HG02623 (cell line): ENCODE measurements around the gene SOX18.

Source experiments
- ATAC-seq: cut with Tn5 transposase; IDR thresholded peaks from one replicate; pipeline ENCODE4 v1.9.1; 2021; ENCODE audit warnings: moderate library complexity; ENCODE audit not compliant: unreplicated experiment

SOX18 gene

GRCh38 chr20:64080813-64081623 is 31.6 kb upstream of the SOX18 start:
- no peak for ATAC-seq

DNA sequence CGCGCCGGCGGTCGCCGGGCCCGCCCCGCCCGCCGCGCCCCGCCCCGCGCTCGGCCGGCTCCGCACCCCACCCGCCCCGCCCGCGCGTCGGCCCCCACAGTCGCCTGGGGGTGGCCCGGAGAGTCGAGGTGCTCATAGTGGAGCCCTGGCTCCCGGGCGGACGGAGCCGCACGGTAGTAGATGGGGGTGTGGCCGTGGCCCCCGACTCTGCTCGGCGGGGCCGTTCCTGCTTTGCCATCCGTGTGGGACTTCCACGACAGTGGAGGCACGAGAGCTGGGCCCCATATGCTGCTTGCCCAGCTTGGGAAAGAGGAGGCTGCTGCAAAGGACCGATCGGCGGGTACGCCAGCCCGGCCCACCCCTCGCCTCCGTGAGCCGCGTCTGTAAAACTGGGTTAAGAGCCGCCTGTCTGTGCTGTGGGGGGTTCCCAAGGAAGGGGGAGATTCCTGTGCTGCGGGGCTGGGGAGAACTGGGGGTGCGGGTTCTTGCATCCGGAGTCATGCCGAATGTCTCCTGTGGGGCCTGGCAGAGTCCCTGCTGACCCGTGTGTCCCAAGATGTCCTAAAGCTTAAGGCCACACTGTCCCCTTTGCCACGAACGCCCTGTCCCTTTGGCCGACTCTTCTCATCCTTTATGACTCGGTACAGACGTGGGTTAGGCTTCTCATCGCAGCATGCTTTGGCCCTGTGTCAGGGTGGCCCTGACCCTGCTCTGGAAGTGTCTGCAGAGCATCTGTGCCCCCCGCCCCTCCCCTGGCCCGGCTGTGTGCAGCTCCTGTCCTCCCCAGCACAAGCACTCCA is 30.8 kb upstream of the SOX18 start, which contains the start of gene OPRL1:
TSS of gene OPRL1 (plus strand) at position 70 of the 800 bp plus-strand sequence. CDS start 12,639 bp downstream, outside the sequence.
- ATAC-seq = peak; percentile 32

- ATAC-seq = peak; percentile 32
Measured at GRCh38 chr20:64079273-64080012, 30.0 kb upstream of the SOX18 start, which contains the start of gene RGS19. Gene RGS19, minus strand, starts transcription at chr20:64079518. Its CDS starts 2,632 bp downstream, at chr20:64076886.

- no peak for ATAC-seq
Measured at GRCh38 chr20:64078934-64079272, 29.5 kb upstream of the SOX18 start.

DNA sequence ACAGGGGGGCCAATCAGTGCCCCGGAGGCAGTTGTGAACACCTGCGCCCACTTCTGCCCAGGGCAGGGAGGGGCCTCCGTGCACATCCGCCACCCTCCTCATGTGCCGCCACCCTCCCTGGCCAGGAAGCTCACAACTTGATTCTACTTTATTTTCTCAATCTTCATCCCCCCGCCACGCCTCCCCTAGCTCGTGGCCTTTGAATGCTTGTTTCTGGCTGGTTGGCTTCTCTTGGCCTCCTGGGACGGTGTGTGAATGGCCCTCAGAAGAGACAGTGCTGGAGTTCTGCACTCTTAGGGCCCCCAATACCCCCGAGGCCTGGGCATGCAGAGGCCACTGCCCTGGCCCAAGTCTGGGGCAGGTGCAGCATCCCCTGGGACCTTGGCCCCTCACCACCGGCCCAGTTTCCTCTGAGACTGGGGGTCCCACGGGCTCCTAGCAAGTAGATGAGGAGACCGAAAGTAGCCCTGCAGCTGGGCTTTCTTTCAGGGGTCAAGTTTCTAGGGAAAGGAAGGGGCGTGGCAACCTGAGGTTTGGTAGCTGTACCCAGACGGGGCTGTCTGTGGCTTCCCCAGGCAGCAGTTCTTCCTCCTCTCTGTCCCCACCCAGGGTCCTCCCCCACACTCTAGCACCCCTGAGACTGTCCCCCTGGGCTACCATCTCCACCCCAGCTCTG is 28.6 kb upstream of the SOX18 start:
- no peak for ATAC-seq

GRCh38 chr20:64077541-64077875 is 28.1 kb upstream of the SOX18 start:
- no peak for ATAC-seq

- ATAC-seq = no peak
Measured at GRCh38 chr20:64077094-64077493, 27.7 kb upstream of the SOX18 start.

DNA sequence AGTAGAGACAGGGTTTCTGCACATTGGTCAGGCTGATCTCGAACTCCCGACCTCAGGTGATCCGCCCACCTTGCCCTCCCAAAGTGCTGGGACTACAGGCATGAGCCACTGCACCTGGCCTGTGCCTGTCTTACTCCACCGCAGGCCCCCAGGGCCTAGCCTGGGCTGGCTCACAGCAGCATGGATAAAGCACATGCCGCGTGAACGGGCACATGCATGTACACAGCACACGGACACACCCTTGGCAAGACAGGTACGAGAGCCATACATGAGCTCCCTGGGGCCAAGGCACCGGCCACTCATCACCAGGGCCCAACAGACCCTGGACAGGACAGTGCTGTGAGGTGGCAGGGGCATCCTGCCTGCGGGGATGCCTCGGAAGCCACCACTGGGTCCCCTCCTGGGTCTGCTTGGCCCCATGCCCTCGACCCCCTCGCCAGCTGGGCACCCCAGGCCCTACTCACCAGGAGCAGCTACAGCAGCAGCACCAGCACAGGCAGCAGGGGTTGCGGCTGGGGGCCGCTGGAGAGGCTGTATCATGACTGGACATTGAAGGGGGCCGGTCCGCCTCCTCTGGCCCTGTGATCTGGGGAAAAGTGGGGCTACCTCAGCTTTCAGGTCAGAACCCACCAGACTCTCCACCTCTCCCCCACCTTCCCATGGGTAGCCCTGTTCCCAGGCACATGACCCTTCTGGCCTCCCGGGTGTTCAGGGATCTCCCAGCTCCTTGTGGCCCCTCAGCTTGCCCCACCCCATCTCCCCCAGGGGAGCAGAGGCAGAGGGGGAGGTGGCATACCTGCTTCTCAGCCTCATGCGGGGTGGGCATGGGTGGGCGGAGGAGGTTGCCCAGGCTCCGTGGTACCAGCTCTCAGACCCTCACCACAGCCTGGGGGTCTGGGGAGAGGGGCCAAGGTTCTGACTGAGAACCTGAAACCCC is 26.9 kb upstream of the SOX18 start:
- no peak for ATAC-seq

GRCh38 chr20:64075556-64075955 is 26.1 kb upstream of the SOX18 start:
- ATAC-seq = no peak

GRCh38 chr20:64074963-64075362 is 25.5 kb upstream of the SOX18 start:
- no peak for ATAC-seq

- ATAC-seq = no peak
Measured at GRCh38 chr20:64074184-64074789, 24.8 kb upstream of the SOX18 start.

GRCh38 chr20:64073476-64074183 is 24.2 kb upstream of the SOX18 start:
- ATAC-seq = no peak

GRCh38 chr20:64072498-64073063 is 23.1 kb upstream of the SOX18 start:
- ATAC-seq = no peak

DNA sequence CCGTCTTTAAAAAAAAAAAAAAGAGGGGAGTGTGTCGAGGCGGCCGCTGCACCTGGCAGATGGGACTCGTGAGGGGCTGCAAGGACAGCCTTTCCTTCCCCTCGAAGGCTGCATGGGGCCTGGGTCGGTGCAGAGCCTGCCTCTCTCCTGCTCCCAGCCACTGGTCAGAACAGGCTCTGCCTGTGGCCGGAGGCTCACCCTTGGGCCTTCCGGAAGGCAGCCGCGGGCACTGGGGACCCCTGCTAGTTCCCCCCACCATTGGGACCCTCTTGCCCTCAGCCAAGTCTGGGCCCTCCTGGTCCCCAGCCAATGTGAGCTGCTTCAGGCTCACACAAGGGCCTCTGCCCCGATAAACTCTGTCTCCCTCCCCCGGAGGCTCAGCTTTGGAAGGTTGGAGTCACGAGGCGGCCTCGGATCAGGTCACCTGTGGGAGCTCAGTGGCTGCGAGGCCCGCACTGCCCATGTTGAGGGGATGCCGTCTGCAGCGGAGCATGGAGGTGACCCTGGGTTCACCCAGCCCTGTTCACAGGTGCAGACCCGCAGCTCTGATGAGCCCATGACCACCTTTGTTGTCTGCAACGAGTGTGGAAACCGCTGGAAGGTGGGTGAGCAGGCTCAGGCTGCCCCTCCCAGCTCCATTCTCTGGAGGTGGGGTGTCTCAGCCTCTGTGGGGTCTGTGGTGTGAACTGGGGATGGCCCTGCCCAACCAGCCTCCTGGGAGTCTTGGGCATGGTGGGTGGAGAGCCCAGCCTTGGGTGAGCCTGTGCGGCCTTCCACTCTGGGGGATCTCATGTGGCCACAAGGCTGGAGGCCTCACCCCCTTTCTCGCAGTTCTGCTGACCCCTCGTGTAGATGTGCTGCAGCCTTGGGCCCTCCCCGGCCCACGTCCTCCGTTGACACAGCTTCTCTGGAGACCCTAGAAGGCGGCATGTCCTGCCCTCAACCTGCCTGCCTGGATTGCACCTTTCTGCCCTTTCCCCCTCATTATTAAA is 22.2 kb upstream of the SOX18 start:
- no peak for ATAC-seq

- no peak for ATAC-seq
Measured at GRCh38 chr20:64070244-64070993, 21.0 kb upstream of the SOX18 start.

GRCh38 chr20:64069614-64070243 is 20.3 kb upstream of the SOX18 start:
- no peak for ATAC-seq
